GM13977 (cell line): ENCODE measurements around the gene SLC5A1.

ENCODE experiments used
- DNase-seq: peaks from one replicate; pipeline ENCODE4 v3.0.0; 2012; ENCODE audit warnings: low spot score
- CTCF ChIP-seq: IDR thresholded peaks from 2 replicates; pipeline ENCODE4 v1.5.1; 2012; ENCODE audit warnings: mild to moderate bottlenecking, control low read depth; ENCODE audit not compliant: insufficient read depth; ENCODE audit errors: extremely low read depth, missing control alignments
- in situ Hi-C: fragments of 300-500 bp; cut with MboI; formaldehyde crosslinking; loops from one replicate; pipeline ENCODE4 v1.12.0; 2022; ENCODE audit warnings: low sequenced_read_pairs, low pct_unique_long_range_greater_than_20kb, mixed read lengths, inconsistent platforms; ENCODE audit not compliant: unreplicated experiment

SLC5A1 gene

DNA sequence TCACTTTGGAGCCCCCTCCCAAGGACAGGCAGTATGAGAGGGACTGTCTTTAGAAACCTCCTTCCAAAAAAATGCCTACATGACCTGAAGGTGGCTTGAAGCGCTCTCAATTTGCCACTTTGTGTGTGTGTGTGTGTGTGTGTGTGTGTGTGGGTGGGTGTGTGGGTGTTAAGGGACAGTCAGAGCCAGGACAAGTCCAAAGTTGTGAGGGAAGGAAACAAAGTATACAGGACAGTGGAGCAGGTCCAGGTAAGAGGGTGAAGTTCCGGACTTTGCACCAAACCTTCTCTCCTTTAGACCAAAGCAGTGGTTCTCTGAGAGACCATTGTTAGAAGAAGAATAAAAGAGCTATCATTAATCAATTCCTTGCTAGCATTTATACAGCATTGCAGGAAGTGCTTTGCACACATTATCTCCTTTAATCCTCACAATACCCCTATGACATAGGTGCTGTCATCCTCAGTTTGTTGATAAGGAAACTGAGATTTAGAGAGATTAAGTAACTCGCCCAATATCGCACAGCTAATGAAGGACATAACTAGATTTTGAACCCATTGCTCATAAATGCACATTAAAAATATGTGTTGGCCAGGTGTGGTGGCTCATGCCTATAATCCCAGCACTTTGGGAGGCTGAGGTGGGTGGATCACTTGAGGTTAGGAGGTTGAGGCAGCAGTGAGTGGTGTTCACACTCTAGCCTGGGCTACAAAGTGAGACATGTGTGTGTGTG, 12.4 kb upstream of the SLC5A1 start:
- no peak for TF ChIP-seq CTCF
- no peak for DNase-seq
- in situ Hi-C loops, result no loop called here

- in situ Hi-C loops, result no loop called here
- DNase-seq, result no peak
- TF ChIP-seq CTCF, result no peak
These were observed 11.6 kb upstream of the SLC5A1 start for GRCh38 chr22:32031466-32031865.

DNA sequence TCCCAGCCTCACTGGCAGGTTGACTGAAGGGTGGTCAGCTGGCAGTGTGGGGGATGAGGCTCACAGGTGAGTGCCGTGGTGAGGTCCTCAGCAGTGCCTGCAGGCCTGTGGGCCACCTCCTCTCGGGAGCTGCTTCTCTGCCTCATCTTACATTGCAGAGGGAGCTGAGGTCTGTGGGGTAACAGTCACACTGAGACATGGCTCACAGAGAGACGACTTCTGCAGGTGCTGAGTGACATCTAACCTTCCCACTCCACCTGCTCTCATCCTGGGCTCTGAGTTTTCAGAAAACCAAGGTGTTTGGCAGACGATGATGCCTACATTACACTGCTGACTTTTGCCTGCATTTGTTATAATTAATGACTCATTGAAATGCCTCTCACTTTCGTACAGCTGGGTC, 8.8 kb upstream of the SLC5A1 start:
- TF ChIP-seq CTCF, result no peak
- in situ Hi-C loops, result no loop called here
- no peak for DNase-seq

GRCh38 chr22:32037236-32037635, 5.8 kb upstream of the SLC5A1 start:
- no peak for DNase-seq
- in situ Hi-C loops, result no loop called here
- no peak for TF ChIP-seq CTCF

- TF ChIP-seq CTCF, result no peak
- in situ Hi-C loops, result no loop called here
- DNase-seq, result no peak
These were observed 2.6 kb upstream of the SLC5A1 start for GRCh38 chr22:32040324-32040904.

- in situ Hi-C loops, result no loop called here
These were observed 330 bp downstream of the SLC5A1 start for GRCh38 chr22:32043391-32043790.

More at GRCh38 chr22:32043391-32043790, 330 bp downstream of the SLC5A1 start:
- DNase-seq, result no peak
- no peak for TF ChIP-seq CTCF
